HUES6 (cell line): ENCODE data around the gene ENPP1.

Experiments used
- H3K27ac ChIP-seq: 2 replicates; pipeline ENCODE4 v1.7.0; 2013; ENCODE audit warnings: low read depth, mild to moderate bottlenecking, low read length, inconsistent platforms
- H3K27me3 ChIP-seq: 2 replicates; pipeline ENCODE4 v1.6.1; 2013; ENCODE audit warnings: low read length; ENCODE audit not compliant: control insufficient read depth, insufficient read depth
- H3K36me3 ChIP-seq: 2 replicates; pipeline ENCODE4 v1.6.1; 2013; ENCODE audit warnings: low read length; ENCODE audit not compliant: control insufficient read depth, insufficient read depth
- H3K4me1 ChIP-seq: 2 replicates; pipeline ENCODE4 v1.6.1; 2013; ENCODE audit warnings: low read length; ENCODE audit not compliant: control insufficient read depth, insufficient read depth
- H3K4me3 ChIP-seq: 2 replicates; pipeline ENCODE4 v1.5.1; 2013; ENCODE audit warnings: low read depth, low read length
- H3K9ac ChIP-seq: one replicate; pipeline ENCODE4 v1.6.1; 2013; ENCODE audit warnings: mild to moderate bottlenecking, low read length
- H3K9me3 ChIP-seq: 2 replicates; pipeline ENCODE4 v1.6.1; 2013; ENCODE audit warnings: low read depth, low read length; ENCODE audit not compliant: control insufficient read depth, insufficient read depth

Gene ENPP1

GRCh38 chr6:131828951-131829350 lies 21.1 kb downstream of the ENPP1 start:
- H3K27ac ChIP-seq, result no peak overlapping the region
- no peaks in the 10 kb centered on the region for H3K27me3 ChIP-seq
- H3K9ac ChIP-seq, result no peak overlapping the region
- peaks cover 13% of the 10 kb centered on the region for H3K36me3 ChIP-seq
- no peak overlapping the region for H3K4me3 ChIP-seq
- H3K9me3 ChIP-seq, result no peaks in the 10 kb centered on the region
- no peaks in the 10 kb centered on the region for H3K4me1 ChIP-seq

GRCh38 chr6:131831392-131831791 lies 23.6 kb downstream of the ENPP1 start:
- Histone ChIP-seq H3K4me1 (no peaks in the 10 kb centered on the region), H3K4me3 (no peak overlapping the region), H3K27ac (no peak overlapping the region)

GRCh38 chr6:131831886-131832285 lies 24.1 kb downstream of the ENPP1 start:
- H3K9me3 ChIP-seq, result no peaks in the 10 kb centered on the region
- H3K4me1 ChIP-seq, result 0 out of 2 replicates have a peak, but pooled peaks cover 3% of the 10 kb centered on the region
- no peak overlapping the region for H3K27ac ChIP-seq
- peaks cover 12% of the 10 kb centered on the region; the same call in 1 of the 2 replicates for H3K36me3 ChIP-seq
- no peak overlapping the region for H3K4me3 ChIP-seq
- no peaks in the 10 kb centered on the region for H3K27me3 ChIP-seq
- H3K9ac ChIP-seq, result no peak overlapping the region

More at GRCh38 chr6:131831392-131831791, 23.6 kb downstream of the ENPP1 start:
- Histone ChIP-seq H3K9me3 (no peaks in the 10 kb centered on the region), H3K36me3 (peaks cover 13% of the 10 kb centered on the region; the same call in 1 of the 2 replicates), H3K27me3 (no peaks in the 10 kb centered on the region), H3K9ac (no peak overlapping the region)

- H3K4me3 ChIP-seq, result no peak overlapping the region
- H3K27me3 ChIP-seq, result no peaks in the 10 kb centered on the region
- H3K9ac ChIP-seq, result no peak overlapping the region
- no peaks in the 10 kb centered on the region for H3K9me3 ChIP-seq
- H3K4me1 ChIP-seq, result 0 out of 2 replicates have a peak, but pooled peaks cover 3% of the 10 kb centered on the region
- H3K36me3 ChIP-seq, result peaks cover 7% of the 10 kb centered on the region; the same call in 1 of the 2 replicates
- no peak overlapping the region for H3K27ac ChIP-seq
Measured at GRCh38 chr6:131832363-131832762, 24.5 kb downstream of the ENPP1 start.

GRCh38 chr6:131838051-131838450 lies 30.2 kb downstream of the ENPP1 start:
- H3K27ac ChIP-seq, result no peak overlapping the region
- H3K27me3 ChIP-seq, result no peaks in the 10 kb centered on the region
- H3K9ac ChIP-seq, result no peak overlapping the region
- H3K36me3 ChIP-seq, result no peaks in the 10 kb centered on the region
- H3K9me3 ChIP-seq, result no peaks in the 10 kb centered on the region
- no peak overlapping the region for H3K4me3 ChIP-seq
- peaks cover 3% of the 10 kb centered on the region; the same call in 1 of the 2 replicates for H3K4me1 ChIP-seq

- peaks cover 3% of the 10 kb centered on the region; the same call in 1 of the 2 replicates for H3K4me1 ChIP-seq
- H3K36me3 ChIP-seq, result no peaks in the 10 kb centered on the region
Measured at GRCh38 chr6:131839388-131839787, 31.6 kb downstream of the ENPP1 start.

GRCh38 chr6:131840441-131840840 lies 32.6 kb downstream of the ENPP1 start:
- Histone ChIP-seq H3K9me3 (no peaks in the 10 kb centered on the region), H3K36me3 (no peaks in the 10 kb centered on the region), H3K4me3 (no peak overlapping the region), H3K27me3 (no peaks in the 10 kb centered on the region), H3K27ac (no peak overlapping the region), H3K4me1 (peaks cover 3% of the 10 kb centered on the region; the same call in 1 of the 2 replicates), H3K9ac (no peak overlapping the region)

More at GRCh38 chr6:131839388-131839787, 31.6 kb downstream of the ENPP1 start:
- no peak overlapping the region for H3K9ac ChIP-seq
- no peaks in the 10 kb centered on the region for H3K27me3 ChIP-seq
- H3K27ac ChIP-seq, result no peak overlapping the region
- H3K9me3 ChIP-seq, result no peaks in the 10 kb centered on the region
- no peak overlapping the region for H3K4me3 ChIP-seq

GRCh38 chr6:131840936-131841583 lies 33.2 kb downstream of the ENPP1 start:
- peaks cover 3% of the 10 kb centered on the region; the same call in 1 of the 2 replicates for H3K4me1 ChIP-seq
- H3K4me3 ChIP-seq, result no peak overlapping the region
- no peak overlapping the region for H3K27ac ChIP-seq

GRCh38 chr6:131843768-131844167 lies 35.9 kb downstream of the ENPP1 start:
- Histone ChIP-seq H3K9ac (no peak overlapping the region), H3K27me3 (no peaks in the 10 kb centered on the region), H3K4me3 (no peak overlapping the region), H3K4me1 (no peaks in the 10 kb centered on the region; the same call in 1 of the 2 replicates), H3K36me3 (no peaks in the 10 kb centered on the region), H3K27ac (no peak overlapping the region), H3K9me3 (no peaks in the 10 kb centered on the region)

More at GRCh38 chr6:131840936-131841583, 33.2 kb downstream of the ENPP1 start:
- Histone ChIP-seq H3K9ac (no peak overlapping the region), H3K27me3 (no peaks in the 10 kb centered on the region), H3K9me3 (no peaks in the 10 kb centered on the region), H3K36me3 (no peaks in the 10 kb centered on the region)

GRCh38 chr6:131844243-131844841 lies 36.5 kb downstream of the ENPP1 start:
- Histone ChIP-seq H3K4me1 (no peaks in the 10 kb centered on the region; the same call in 1 of the 2 replicates), H3K36me3 (no peaks in the 10 kb centered on the region), H3K9me3 (no peaks in the 10 kb centered on the region), H3K27me3 (no peaks in the 10 kb centered on the region), H3K27ac (no peak overlapping the region), H3K4me3 (no peak overlapping the region), H3K9ac (no peak overlapping the region)

- Histone ChIP-seq H3K4me1 (no peaks in the 10 kb centered on the region), H3K27me3 (no peaks in the 10 kb centered on the region), H3K36me3 (peaks cover 9% of the 10 kb centered on the region), H3K4me3 (no peak overlapping the region), H3K9ac (no peak overlapping the region), H3K27ac (no peak overlapping the region), H3K9me3 (no peaks in the 10 kb centered on the region)
Measured at GRCh38 chr6:131846023-131846663, 38.3 kb downstream of the ENPP1 start.
